Heart left ventricle (tissue), 16 donors: ENCODE data around the gene LRRC1. TPM values are rescaled to one million over a fixed set of nuclear protein-coding genes. Genes with fewer than 3 reads are reported as not detected.
A peak's percentile ranks its signal among the peaks of the same experiment; 100 is the strongest.

Experiments
- ATAC-seq, 4 donors: fragments of 200-7000 bp; cut with Tn5 transposase; one replicate each; pipeline ENCODE4 v1.9.1; 2020 to 2022; ENCODE audit warnings: moderate library complexity in 4 of 4, mild to moderate bottlenecking in 3 of 4, moderate number of reproducible peaks in 1 of 4
- DNase-seq, 5 donors: peaks; one replicate each; pipeline ENCODE4 v3.0.0-alpha.2; 2020
- H3K27ac ChIP-seq, 12 donors: fragments of 200-600 bp; sonication (generic) in 4 of 12; one replicate each; pipeline versions ENCODE4 v1.5.0 to v1.8.0; 2016 to 2022; ENCODE audit warnings: mild to moderate bottlenecking in 2 of 12
- H3K27me3 ChIP-seq, 9 donors: fragments of 200-600 bp; sonication (generic) in 2 of 9; one replicate each; pipeline versions ENCODE4 v1.5.1 to v1.8.0; 2016 to 2022; ENCODE audit warnings: mild to moderate bottlenecking in 3 of 9
- H3K36me3 ChIP-seq, 9 donors: fragments of 200-600 bp; sonication (generic) in 2 of 9; one replicate each; pipeline versions ENCODE4 v1.5.0 to v1.8.0; 2018 to 2022; ENCODE audit warnings: mild to moderate bottlenecking in 2 of 9
- H3K4me1 ChIP-seq, 12 donors: fragments of 200-600 bp; sonication (generic) in 4 of 12; one replicate each; pipeline versions ENCODE4 v1.5.0 to v1.8.0; 2016 to 2022; ENCODE audit warnings: mild to moderate bottlenecking in 3 of 12
- H3K4me3 ChIP-seq, 12 donors: fragments of 200-600 bp; sonication (generic) in 4 of 12; one replicate each; pipeline versions ENCODE4 v1.5.0 to v1.8.0; 2017 to 2022; ENCODE audit warnings: mild to moderate bottlenecking in 9 of 12, moderate library complexity in 4 of 12
- H3K9me3 ChIP-seq, 12 donors: fragments of 200-600 bp; sonication (generic) in 4 of 12; one replicate each; pipeline versions ENCODE4 v1.5.0 to v1.8.0; 2016 to 2022; ENCODE audit warnings: mild to moderate bottlenecking in 1 of 12
- CTCF ChIP-seq, 12 donors: fragments of 200-600 bp; sonication (generic) in 4 of 12; IDR thresholded peaks; one replicate each; pipeline versions ENCODE4 v1.5.0 to v1.8.0; 2018 to 2022; ENCODE audit warnings: antibody characterized with exemption in 12 of 12, mild to moderate bottlenecking in 5 of 12
- POLR2A ChIP-seq, 2 donors: fragments of 450-650 bp; IDR thresholded peaks; one replicate each; pipeline ENCODE4 v1.6.1; 2017; ENCODE audit warnings: antibody characterized with exemption in 2 of 2, mild to moderate bottlenecking in 2 of 2, moderate library complexity in 2 of 2
- WGBS, 4 donors: extraction: QIAGEN DNeasy Blood & Tissue Kit in 2 of 4; methylation state at CpG; one replicate each; pipeline versions ENCODE4 v1.1.5 to v1.1.7; 2013 to 2018; 5-methylcytosine and 5-hydroxymethylcytosine counted together
- intact Hi-C, 10 donors: fragments of 100-400 bp; cut with DNase I; formaldehyde crosslinking; loops; one replicate each; pipeline versions ENCODE4 v1.11.1 to v1.14.2; 2022
- polyA plus RNA-seq, 2 donors: library from polyadenylated mRNA; stranded (reverse); fragments of 200-250 nt; gene quantifications; one replicate each; pipeline ENCODE4 v1.2.3, GENCODE V29; 2013
- total RNA-seq, 9 donors: library from RNA; depleted of rRNA in 2 of 9; stranded (reverse); fragments of >200 nt in 2 of 9; fragmentation: NEBNext Ultra II Directional in 3 of 9; extraction: Animal tissue kit (Norgen Biotek cat#: 25700) in 3 of 9; gene quantifications; one replicate each; pipeline versions ENCODE4 v1.1.0 to v1.2.4, GENCODE V29; 2016 to 2023
- donor health status: ischemic (EF 13 %, LVEDD 7.1; RV severe dilation, severe dysfunction).
- donor health status: healthy with polysubstance abuse.
- donor health status: DM: no; HTN: yes; CAD: no.
- donor health status: DM: no; HTN: no; CAD: no.
- donor health status: ischemic (EF 25% LVEDD 6.9; RV normal size, moderate dysfunction).
- donor health status: ischemic (EF 25% LVEDD 5.7; RV mildly dilated, moderate dysfunction).
- donor health status: healthy.
- donor health status: DM: yes; HTN: yes; CAD: no.
- donor health status: ischemic (EF 35%, LVEDD 5.7; RV mildly dilated, moderate dysfunction).
- donor health status: nonischemic (EF 11% LVEDD 7.7; RV severe dilation, severe dysfunction).
- donor health status: DM: yes; HTN: yes; CAD: no.
- donor health status: PGD.
- donor health status: ischemic (EF 29% LVEDD 5.4; RV normal size, mild dysfunction).
- donor health status: nonischemic (EF 23%, LVEDD 6.1; RV moderate dilation, normal function).

LRRC1 gene
- total and polyA plus RNA-seq, 11 donors = 1.2 to 11.2 (median 3.3) TPM

DNA sequence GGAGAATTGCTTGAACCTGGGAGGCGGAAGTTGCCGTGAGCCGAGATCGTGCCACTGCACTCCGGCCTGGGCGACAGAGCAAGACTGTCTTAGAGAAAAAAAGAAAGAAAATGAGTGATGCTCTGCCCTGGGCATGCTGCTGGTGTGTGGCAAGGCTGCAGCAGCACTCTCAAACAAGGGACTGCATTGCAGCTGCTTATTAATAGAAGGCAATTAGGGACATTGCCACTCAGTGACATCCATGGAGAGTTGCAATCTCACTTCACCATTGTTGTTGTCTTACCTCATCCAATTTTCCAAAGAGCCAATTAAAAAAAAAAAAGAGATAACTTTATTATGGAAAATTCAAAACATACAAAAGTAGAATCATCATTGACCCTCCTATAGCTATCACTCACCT lies 131.1 kb downstream of the LRRC1 start:
- Histone ChIP-seq H3K27ac (peak overlapping the region in 1 of 12 donors; percentile 67), H3K4me3 (no peak overlapping the region), H3K36me3 (peaks cover 0 to 19% (median 14%) of the 10 kb centered on the region in 9 donors), H3K4me1 (peaks cover 0 to 35% (median 16%) of the 10 kb centered on the region in 12 donors), H3K27me3 (no peaks in the 10 kb centered on the region), H3K9me3 (no peaks in the 10 kb centered on the region)
- 89 to 97% (median 95%) methylated on average over 6 of the region's 6 CpGs for WGBS, 4 donors
- intact Hi-C loops = loop anchor here in 2 of 10 donors (10.0 kb wide), 1 partner anchor 131 kb away; the partner anchor contains the start of gene LRRC1 (in 2 of the 2)
- ATAC-seq = peak; percentile 56 to 73 (median 63)
- TF ChIP-seq CTCF (IDR thresholded peaks at IDR 0.05) = no peak
- no peak for DNase-seq

GRCh38 chr6:53926505-53926904 lies 131.7 kb downstream of the LRRC1 start:
- intact Hi-C loops = loop anchor here in 2 of 10 donors (10.0 kb wide), 1 partner anchor 132 kb away; the partner anchor contains the start of gene LRRC1 (in 2 of the 2)
- Histone ChIP-seq H3K27ac (peak overlapping the region in 8 of 12 donors; percentile 8 to 84 (median 51)), H3K36me3 (peaks cover 0 to 13% (median 8%) of the 10 kb centered on the region in 9 donors), H3K27me3 (no peaks in the 10 kb centered on the region), H3K4me1 (peaks cover 0 to 35% (median 16%) of the 10 kb centered on the region in 12 donors), H3K4me3 (no peak overlapping the region), H3K9me3 (no peaks in the 10 kb centered on the region)
- 75 to 90% (median 86%) methylated on average over 2 of the region's 2 CpGs for WGBS, 4 donors
- DNase-seq = no peak
- peak in 1 of 4 donors; percentile 5 for ATAC-seq
- TF ChIP-seq CTCF (IDR thresholded peaks at IDR 0.05) (no peak), POLR2A (IDR thresholded peaks at IDR 0.05) (no peak)

- no peaks in the 10 kb centered on the region for H3K27me3 ChIP-seq
- H3K36me3 ChIP-seq = no peaks in the 10 kb centered on the region
- 3 to 16% (median 15%) methylated on average over 1 of the region's 1 CpG for WGBS, 4 donors
- intact Hi-C loops = loop anchor here in 2 of 10 donors (10.0 kb wide), 1 partner anchor 134 kb away; the partner anchor contains the start of gene LRRC1 (in 2 of the 2)
- peak overlapping the region in 8 of 12 donors; percentile 7 to 84 (median 56) for H3K27ac ChIP-seq
- DNase-seq (no peak), ATAC-seq (peak in 1 of 4 donors; percentile 21)
- no peaks in the 10 kb centered on the region for H3K9me3 ChIP-seq
- H3K4me1 ChIP-seq = peaks cover 0 to 35% (median 16%) of the 10 kb centered on the region in 12 donors
- no peak overlapping the region for H3K4me3 ChIP-seq
- no peak for TF ChIP-seq CTCF (IDR thresholded peaks at IDR 0.05)
- no peak for TF ChIP-seq POLR2A (IDR thresholded peaks at IDR 0.05)
These were observed 133.8 kb downstream of the LRRC1 start for GRCh38 chr6:53928641-53929040.

DNA sequence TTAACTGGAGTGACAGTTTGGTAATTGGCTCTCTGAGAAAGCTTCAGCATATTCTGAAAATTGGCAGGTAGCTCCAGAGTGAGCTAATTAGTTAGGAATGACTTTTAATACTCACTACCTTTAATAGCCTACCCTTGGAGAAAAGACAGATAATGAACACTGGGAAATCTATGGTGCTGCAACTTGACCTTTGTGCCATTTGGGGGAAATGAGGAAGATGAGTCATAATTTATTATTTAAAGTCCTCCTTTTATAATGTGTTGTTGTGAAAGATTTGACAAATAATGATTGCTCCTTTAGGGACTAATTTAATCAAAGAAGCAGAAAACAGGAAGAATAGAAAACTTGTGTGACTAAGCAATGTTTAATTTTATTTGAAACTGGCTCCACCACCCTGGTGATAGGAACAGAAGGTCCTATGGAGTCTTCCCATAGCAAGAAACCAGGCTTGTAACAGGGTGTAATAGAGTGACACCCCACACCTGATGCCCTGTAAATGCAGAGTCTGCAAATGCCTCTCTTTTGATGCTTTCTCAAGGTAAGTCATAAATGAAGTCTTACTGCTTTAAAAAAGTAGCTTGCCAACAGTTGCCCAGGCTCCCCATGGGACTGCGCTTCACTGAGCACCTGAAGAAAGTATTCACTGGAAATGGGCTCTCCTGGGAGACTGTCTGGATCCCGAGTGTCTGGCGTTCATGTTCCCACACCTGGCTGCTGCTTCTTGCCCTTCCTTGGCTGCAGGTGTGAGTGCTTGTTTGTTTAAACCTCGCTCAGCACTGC lies 134.4 kb downstream of the LRRC1 start:
- H3K4me1 ChIP-seq = peaks cover 0 to 35% (median 16%) of the 10 kb centered on the region in 12 donors
- H3K36me3 ChIP-seq = no peaks in the 10 kb centered on the region
- WGBS, 4 donors = 83 to 93% (median 88%) methylated on average over 2 to 4 of the region's 4 CpGs
- intact Hi-C loops = loop anchor here in 2 of 10 donors (10.0 kb wide), 1 partner anchor 134 kb away; the partner anchor contains the start of gene LRRC1 (in 2 of the 2)
- no peak for TF ChIP-seq CTCF (IDR thresholded peaks at IDR 0.05)
- TF ChIP-seq POLR2A (IDR thresholded peaks at IDR 0.05) = no peak
- peak overlapping the region in 11 of 12 donors; percentile 7 to 84 (median 46) for H3K27ac ChIP-seq
- no peaks in the 10 kb centered on the region for H3K9me3 ChIP-seq
- ATAC-seq = peak; percentile 33 to 76 (median 58)
- DNase-seq = no peak
- no peaks in the 10 kb centered on the region for H3K27me3 ChIP-seq
- H3K4me3 ChIP-seq = no peak overlapping the region
